Immature natural killer cell (primary cell): Measurements from ENCODE around the gene EGFLAM. TPM values are rescaled to one million over a fixed set of nuclear protein-coding genes. Genes with fewer than 3 reads are reported as not detected.
"Not testable (repeated sequence)": the region's sequence is repeated elsewhere in the genome, so short reads cannot be mapped to it uniquely, and the experiment has no call there.

Experiments
- DNase-seq, 3 donors: peaks; one replicate each; pipeline ENCODE4 v3.0.0; 2022; ENCODE audit warnings: mixed read lengths in 1 of 3
- H3K27ac Mint-ChIP-seq, 6 donors: one replicate each; pipeline ENCODE4 v1.8.0; 2020; ENCODE audit warnings: mixed read lengths in 6 of 6, mild to moderate bottlenecking in 5 of 6, inconsistent platforms in 4 of 6, moderate library complexity in 3 of 6
- H3K27me3 Mint-ChIP-seq, 3 donors: one replicate each; pipeline ENCODE4 v1.8.0; 2020 to 2021; ENCODE audit warnings: low read depth in 3 of 3, mild to moderate bottlenecking in 3 of 3, mixed read lengths in 3 of 3, moderate library complexity in 3 of 3, inconsistent platforms in 1 of 3
- H3K36me3 Mint-ChIP-seq, 3 donors: one replicate each; pipeline ENCODE4 v1.8.0; 2020; ENCODE audit warnings: mixed read lengths in 3 of 3, inconsistent platforms in 2 of 3, mild to moderate bottlenecking in 2 of 3
- H3K4me1 Mint-ChIP-seq, 2 donors: one replicate each; pipeline ENCODE4 v1.8.0; 2020; ENCODE audit warnings: inconsistent platforms in 2 of 2, mild to moderate bottlenecking in 2 of 2, mixed read lengths in 2 of 2, moderate library complexity in 1 of 2
- H3K4me3 Mint-ChIP-seq, 5 donors: one replicate each; pipeline ENCODE4 v1.8.0; 2020; ENCODE audit warnings: mild to moderate bottlenecking in 5 of 5, mixed read lengths in 5 of 5, inconsistent platforms in 3 of 5, moderate library complexity in 3 of 5
- H3K9me3 Mint-ChIP-seq, 6 donors: one replicate each; pipeline ENCODE4 v1.8.0; 2020; ENCODE audit warnings: mild to moderate bottlenecking in 6 of 6, mixed read lengths in 6 of 6, inconsistent platforms in 4 of 6, moderate library complexity in 3 of 6
- polyA plus RNA-seq, 3 donors: library from polyadenylated mRNA; unstranded; fragments of 300-500 nt; fragmentation: Illumina TruSeq; gene quantifications; one replicate each; pipeline ENCODE4 v1.2.3, GENCODE V29; 2021

EGFLAM gene
- polyA plus RNA-seq, 3 donors from 2014 or later = not detected

GRCh38 chr5:38321978-38322377, 63.6 kb downstream of the EGFLAM start:
- Mint-ChIP-seq H3K4me3 (no peak overlapping the region), H3K27ac (no peak overlapping the region), H3K4me1 (no peaks in the 10 kb centered on the region), H3K36me3 (no peaks in the 10 kb centered on the region), H3K27me3 (no peaks in the 10 kb centered on the region), H3K9me3 (peaks cover 0 to 3% (median 0%) of the 10 kb centered on the region in 6 donors)
- no peak for DNase-seq

DNA sequence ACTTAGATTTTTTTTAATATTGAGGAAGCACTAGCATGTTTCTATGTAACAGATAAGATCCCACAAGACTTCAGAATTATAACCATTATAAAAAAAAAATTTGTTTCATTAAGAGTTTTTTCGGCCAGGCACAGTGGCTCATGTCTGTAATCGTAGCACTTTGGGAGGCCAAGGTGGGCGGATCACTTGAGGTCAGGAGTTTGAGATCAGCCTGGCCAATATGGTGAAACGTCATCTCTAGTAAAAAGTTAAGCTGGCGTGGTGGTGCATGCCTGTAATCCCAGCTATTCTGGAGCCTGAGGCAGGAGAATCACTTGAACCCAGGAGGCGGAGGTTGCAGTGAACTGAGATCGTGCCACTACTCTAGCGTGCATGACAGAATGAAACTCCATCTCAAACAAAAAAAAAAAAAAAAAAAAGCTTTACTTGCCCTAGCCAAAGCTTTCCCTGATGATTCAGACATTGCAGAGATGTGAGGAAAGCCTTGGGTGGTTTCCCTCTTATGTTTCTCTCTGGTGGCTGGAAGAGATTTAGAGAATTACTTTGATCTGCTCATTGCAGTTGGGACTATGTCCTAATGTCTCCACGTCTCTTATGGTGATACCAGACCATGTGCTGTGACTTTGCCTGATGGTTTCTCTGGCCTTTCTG, 65.4 kb downstream of the EGFLAM start:
- Mint-ChIP-seq H3K9me3 (peaks cover 0 to 6% (median 0%) of the 10 kb centered on the region in 6 donors), H3K36me3 (no peaks in the 10 kb centered on the region), H3K4me1 (no peaks in the 10 kb centered on the region), H3K27ac (no peak overlapping the region), H3K27me3 (no peaks in the 10 kb centered on the region), H3K4me3 (no peak overlapping the region)
- DNase-seq = no peak

DNA sequence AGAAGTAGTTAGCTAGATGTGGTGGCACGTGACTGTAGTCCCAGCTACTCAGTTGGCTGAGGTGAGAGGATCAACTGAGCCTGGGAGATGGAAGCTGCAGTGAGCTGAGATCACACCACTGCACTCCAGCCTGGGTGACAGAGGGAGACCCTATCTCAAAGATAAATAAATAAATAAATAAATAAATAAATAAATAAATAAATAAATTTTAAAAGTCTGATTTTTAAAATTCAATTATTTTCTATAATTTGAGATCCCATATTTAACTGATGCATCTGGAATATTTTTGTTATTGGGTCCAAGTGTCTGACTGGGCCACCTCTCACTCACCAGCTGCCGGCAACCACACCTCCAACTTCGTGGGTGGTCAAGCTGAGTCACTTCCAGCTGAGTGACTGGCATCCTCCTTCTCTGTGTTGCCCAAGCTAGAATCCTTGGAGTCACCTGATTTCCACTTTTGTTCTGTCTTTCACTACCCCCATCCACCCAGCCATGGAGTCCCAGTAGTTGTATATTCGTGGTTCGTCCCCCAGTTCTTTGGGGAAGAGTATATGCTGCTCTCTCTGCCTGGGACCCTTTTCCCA, 70.9 kb downstream of the EGFLAM start:
- DNase-seq = no peak
- Mint-ChIP-seq H3K27ac (no peak overlapping the region), H3K36me3 (no peaks in the 10 kb centered on the region), H3K9me3 (peaks cover 0 to 14% (median 0%) of the 10 kb centered on the region in 6 donors), H3K27me3 (peaks cover 0 to 6% (median 3%) of the 10 kb centered on the region in 3 donors), H3K4me1 (no peaks in the 10 kb centered on the region), H3K4me3 (no peak overlapping the region)

- H3K27me3 Mint-ChIP-seq = peaks cover 0 to 6% (median 3%) of the 10 kb centered on the region in 3 donors
- no peaks in the 10 kb centered on the region for H3K36me3 Mint-ChIP-seq
- DNase-seq = no peak
- peaks cover 0 to 14% (median 0%) of the 10 kb centered on the region in 6 donors for H3K9me3 Mint-ChIP-seq
- no peak overlapping the region for H3K4me3 Mint-ChIP-seq
- no peak overlapping the region for H3K27ac Mint-ChIP-seq
- H3K4me1 Mint-ChIP-seq = no peaks in the 10 kb centered on the region
Measured at GRCh38 chr5:38330207-38330606, 71.8 kb downstream of the EGFLAM start.

DNA sequence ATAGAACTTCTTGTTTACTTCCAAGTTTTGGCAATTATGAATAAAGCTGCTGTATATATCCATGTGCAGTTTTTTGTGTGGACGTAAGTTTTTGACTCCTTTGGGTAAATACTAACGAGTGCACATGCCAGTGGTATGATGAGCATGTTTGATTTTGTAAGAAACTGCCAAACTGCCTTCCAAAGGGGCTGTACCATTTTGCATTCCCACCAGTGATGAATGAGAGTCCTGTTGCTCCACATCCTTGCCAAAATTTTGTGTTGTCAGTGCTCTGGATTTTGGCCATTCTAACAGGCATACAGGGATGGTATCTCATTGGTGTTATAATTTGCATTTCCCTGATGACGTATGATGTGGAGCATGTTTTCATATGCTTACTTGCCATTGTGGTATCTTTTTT, 73.5 kb downstream of the EGFLAM start:
- Mint-ChIP-seq H3K9me3 (peaks cover 0 to 14% (median 0%) of the 10 kb centered on the region in 6 donors), H3K4me3 (no peak overlapping the region), H3K4me1 (no peaks in the 10 kb centered on the region), H3K27ac (no peak overlapping the region), H3K27me3 (peaks cover 0 to 6% (median 5%) of the 10 kb centered on the region in 3 donors), H3K36me3 (no peaks in the 10 kb centered on the region)
- DNase-seq = no peak

GRCh38 chr5:38333181-38333580, 74.8 kb downstream of the EGFLAM start:
- not testable (repeated sequence) for H3K27me3 Mint-ChIP-seq, H3K9me3 Mint-ChIP-seq, H3K36me3 Mint-ChIP-seq, H3K4me1 Mint-ChIP-seq, H3K4me3 Mint-ChIP-seq, DNase-seq, H3K27ac Mint-ChIP-seq

DNA sequence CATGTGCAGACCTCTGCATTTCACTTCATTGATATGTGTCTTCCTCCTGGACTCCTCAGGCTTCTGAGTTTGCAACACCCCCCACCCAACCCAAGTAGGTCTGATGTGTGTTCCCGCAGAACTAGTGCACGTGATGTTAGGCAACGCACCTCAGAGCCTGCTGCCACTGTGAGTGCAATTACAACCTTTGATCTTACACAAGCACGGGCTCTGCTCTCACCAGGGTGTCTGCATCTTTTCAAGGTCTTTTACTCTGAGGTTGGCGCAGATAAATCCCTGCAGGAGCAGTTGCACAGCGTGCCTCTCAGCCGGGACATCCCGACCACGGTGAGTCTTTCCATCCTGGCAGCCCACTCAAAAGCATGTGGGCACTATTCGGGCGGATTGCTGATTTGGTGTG, 80.1 kb downstream of the EGFLAM start:
- H3K36me3 Mint-ChIP-seq = no peaks in the 10 kb centered on the region
- DNase-seq = no peak
- H3K27me3 Mint-ChIP-seq = peaks cover 0 to 6% (median 3%) of the 10 kb centered on the region in 3 donors
- no peak overlapping the region for H3K4me3 Mint-ChIP-seq
- peaks cover 0 to 3% (median under 1%) of the 10 kb centered on the region in 6 donors for H3K9me3 Mint-ChIP-seq
- no peak overlapping the region for H3K27ac Mint-ChIP-seq
- H3K4me1 Mint-ChIP-seq = no peaks in the 10 kb centered on the region

GRCh38 chr5:38339446-38339845, 81.1 kb downstream of the EGFLAM start:
- Mint-ChIP-seq H3K4me1 (no peaks in the 10 kb centered on the region), H3K4me3 (no peak overlapping the region), H3K9me3 (peaks cover 0 to 3% (median 0%) of the 10 kb centered on the region in 6 donors), H3K27ac (no peak overlapping the region), H3K27me3 (peaks cover 0 to 10% (median 0%) of the 10 kb centered on the region in 3 donors), H3K36me3 (no peaks in the 10 kb centered on the region)
- DNase-seq = no peak

DNA sequence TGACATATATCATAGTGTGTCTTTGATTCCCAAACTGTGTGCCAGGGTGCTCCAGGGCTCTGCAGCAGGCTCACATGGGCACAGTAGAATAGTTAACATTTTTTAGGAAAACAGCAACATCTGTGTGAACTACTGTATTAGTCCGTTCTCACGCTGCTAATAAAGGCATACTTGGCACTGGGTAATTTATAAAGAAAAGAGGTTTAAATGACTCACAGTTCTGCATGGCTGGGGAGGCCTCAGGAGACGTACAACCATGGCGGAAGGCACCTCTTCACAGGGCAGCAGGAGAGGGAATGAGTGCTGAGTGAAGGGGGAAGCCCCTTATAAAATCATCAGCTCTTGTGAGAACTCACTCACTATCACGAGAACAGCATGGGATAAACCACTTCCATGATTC, 82.7 kb downstream of the EGFLAM start:
- no peak for DNase-seq
- Mint-ChIP-seq H3K36me3 (no peaks in the 10 kb centered on the region), H3K27me3 (peaks cover 0 to 11% (median 0%) of the 10 kb centered on the region in 3 donors), H3K4me1 (no peaks in the 10 kb centered on the region), H3K9me3 (peaks cover 0 to 3% (median 0%) of the 10 kb centered on the region in 6 donors), H3K4me3 (no peak overlapping the region), H3K27ac (no peak overlapping the region)

DNA sequence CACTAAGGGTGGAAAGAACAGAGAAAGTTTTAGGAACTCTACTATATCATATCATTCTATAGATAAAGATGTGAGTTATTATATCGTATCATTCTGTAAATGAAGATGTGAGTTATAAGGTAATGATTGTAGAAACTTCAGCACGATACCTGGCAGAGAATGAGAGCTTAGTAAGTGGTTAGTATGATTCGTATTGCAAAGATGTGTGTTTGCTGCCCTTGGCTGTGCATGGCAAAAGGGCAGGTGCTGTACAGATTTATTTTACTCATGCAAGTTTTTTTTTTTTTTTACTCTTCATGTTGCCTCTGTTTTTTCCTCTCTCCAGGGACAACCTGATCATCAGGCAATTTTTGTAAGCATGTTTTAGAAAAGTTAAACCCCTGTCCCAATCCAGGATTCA, 83.3 kb downstream of the EGFLAM start:
- H3K27ac Mint-ChIP-seq = no peak overlapping the region
- H3K4me3 Mint-ChIP-seq = no peak overlapping the region
- peaks cover 0 to 11% (median 0%) of the 10 kb centered on the region in 3 donors for H3K27me3 Mint-ChIP-seq
- DNase-seq = no peak
- H3K9me3 Mint-ChIP-seq = peaks cover 0 to 3% (median under 1%) of the 10 kb centered on the region in 6 donors
- H3K4me1 Mint-ChIP-seq = no peaks in the 10 kb centered on the region
- no peaks in the 10 kb centered on the region for H3K36me3 Mint-ChIP-seq

GRCh38 chr5:38342261-38342660, 83.9 kb downstream of the EGFLAM start:
- Mint-ChIP-seq H3K27ac (no peak overlapping the region), H3K36me3 (no peaks in the 10 kb centered on the region), H3K9me3 (peaks cover 0 to 7% (median under 1%) of the 10 kb centered on the region in 6 donors), H3K4me1 (no peaks in the 10 kb centered on the region), H3K4me3 (no peak overlapping the region), H3K27me3 (peaks cover 0 to 11% (median 0%) of the 10 kb centered on the region in 3 donors)
- DNase-seq = no peak

DNA sequence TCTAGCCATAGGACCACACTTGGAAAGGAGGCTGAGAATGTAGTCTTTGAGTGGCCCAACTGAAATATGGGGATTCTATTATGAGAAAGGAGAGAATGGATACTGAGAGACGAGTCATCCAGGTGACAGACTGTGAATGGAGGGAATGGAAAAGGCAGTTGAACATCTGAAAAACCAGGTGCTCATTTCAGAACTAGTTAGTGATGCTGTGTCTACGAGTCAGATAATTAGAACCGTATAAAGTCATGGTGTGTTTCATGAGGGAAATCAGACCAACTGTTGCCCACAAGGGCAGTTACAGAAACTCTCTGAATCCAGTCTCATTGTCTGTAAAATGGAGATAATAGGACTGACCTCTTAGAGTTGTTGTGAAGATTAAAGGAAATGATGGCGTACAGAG, 86.5 kb downstream of the EGFLAM start:
- no peak for DNase-seq
- Mint-ChIP-seq H3K36me3 (no peaks in the 10 kb centered on the region), H3K4me1 (no peaks in the 10 kb centered on the region), H3K27ac (no peak overlapping the region), H3K27me3 (peaks cover 0 to 11% (median 3%) of the 10 kb centered on the region in 3 donors), H3K9me3 (peaks cover 0 to 7% (median under 1%) of the 10 kb centered on the region in 6 donors), H3K4me3 (no peak overlapping the region)

DNA sequence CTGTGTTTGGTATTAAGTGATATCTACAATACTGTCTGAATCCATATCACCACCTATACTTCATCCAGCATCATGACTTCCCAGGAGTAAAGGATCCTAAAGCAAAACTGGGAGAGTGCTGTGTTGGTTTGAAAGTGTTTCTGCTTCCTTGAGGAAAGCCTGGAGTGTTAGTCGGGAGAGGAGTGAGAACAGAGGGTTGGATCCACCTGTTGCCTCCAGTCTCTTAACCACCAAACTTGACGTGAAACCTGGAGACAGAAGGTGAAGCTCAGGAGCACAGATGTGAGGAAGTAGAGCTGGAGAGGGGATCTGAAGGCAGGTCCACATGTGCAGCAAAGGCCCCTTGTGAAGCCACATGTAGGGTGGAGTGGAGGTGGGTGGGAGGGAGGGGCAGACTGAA, 88.2 kb downstream of the EGFLAM start:
- no peak overlapping the region for H3K27ac Mint-ChIP-seq
- H3K27me3 Mint-ChIP-seq = peaks cover 0 to 7% (median 3%) of the 10 kb centered on the region in 3 donors

GRCh38 chr5:38347040-38347763, 88.8 kb downstream of the EGFLAM start:
- no peaks in the 10 kb centered on the region for H3K36me3 Mint-ChIP-seq
- peaks cover 0 to 7% (median 0%) of the 10 kb centered on the region in 6 donors for H3K9me3 Mint-ChIP-seq
- DNase-seq = no peak
- H3K27ac Mint-ChIP-seq = no peak overlapping the region
- no peak overlapping the region for H3K4me3 Mint-ChIP-seq
- H3K4me1 Mint-ChIP-seq = no peaks in the 10 kb centered on the region
- peaks cover 0 to 7% (median 3%) of the 10 kb centered on the region in 3 donors for H3K27me3 Mint-ChIP-seq

More for the DNA sequence above, 88.2 kb downstream of the EGFLAM start:
- Mint-ChIP-seq H3K9me3 (peaks cover 0 to 7% (median 0%) of the 10 kb centered on the region in 6 donors), H3K4me3 (no peak overlapping the region), H3K4me1 (no peaks in the 10 kb centered on the region), H3K36me3 (no peaks in the 10 kb centered on the region)
- no peak for DNase-seq
